Glutamatergic neuron (in vitro differentiated cells): ENCODE measurements around the gene UNCX. TPM values are rescaled to one million over a fixed set of nuclear protein-coding genes. Genes with fewer than 3 reads are reported as not detected.

Experiments
- DNase-seq: peaks from one replicate; pipeline ENCODE4 v3.0.0; 2022
- H3K27ac Mint-ChIP-seq: one replicate; pipeline ENCODE4 v1.8.0; 2020; ENCODE audit warnings: mild to moderate bottlenecking, mixed read lengths, inconsistent platforms; ENCODE audit not compliant: unreplicated experiment
- H3K27me3 Mint-ChIP-seq: one replicate; pipeline ENCODE4 v1.8.0; 2020; ENCODE audit warnings: mild to moderate bottlenecking, moderate library complexity, mixed read lengths, inconsistent platforms; ENCODE audit not compliant: unreplicated experiment
- H3K36me3 Mint-ChIP-seq: one replicate; pipeline ENCODE4 v1.8.0; 2020; ENCODE audit warnings: mild to moderate bottlenecking, mixed read lengths, inconsistent platforms; ENCODE audit not compliant: unreplicated experiment
- H3K4me1 Mint-ChIP-seq: one replicate; pipeline ENCODE4 v1.8.0; 2020; ENCODE audit warnings: mild to moderate bottlenecking, low read depth, mixed read lengths, inconsistent platforms; ENCODE audit not compliant: unreplicated experiment
- H3K4me3 Mint-ChIP-seq: one replicate; pipeline ENCODE4 v1.8.0; 2020; ENCODE audit warnings: mild to moderate bottlenecking, mixed read lengths, inconsistent platforms; ENCODE audit not compliant: unreplicated experiment
- H3K9me3 Mint-ChIP-seq: one replicate; pipeline ENCODE4 v1.8.0; 2020; ENCODE audit warnings: mild to moderate bottlenecking, moderate library complexity, mixed read lengths, inconsistent platforms; ENCODE audit not compliant: unreplicated experiment
- total RNA-seq: library from RNA; stranded (reverse); fragmentation: NEBNext Ultra II Directional; extraction: Animal tissue kit (Norgen Biotek cat#: 25700); gene quantifications from one replicate; pipeline ENCODE4 v1.2.1, GENCODE V29; 2021; ENCODE audit not compliant: unreplicated experiment
- TF ChIP-seq, protein P1 (sequence below): fragments of 200-600 bp; sonication (generic); IDR thresholded peaks from one replicate; pipeline ENCODE4 v1.5.0; 2021; ENCODE audit not compliant: partially characterized antibody, unreplicated experiment

UNCX gene
- total RNA-seq, 1 donor from 2014 or later, result 106 TPM

DNA sequence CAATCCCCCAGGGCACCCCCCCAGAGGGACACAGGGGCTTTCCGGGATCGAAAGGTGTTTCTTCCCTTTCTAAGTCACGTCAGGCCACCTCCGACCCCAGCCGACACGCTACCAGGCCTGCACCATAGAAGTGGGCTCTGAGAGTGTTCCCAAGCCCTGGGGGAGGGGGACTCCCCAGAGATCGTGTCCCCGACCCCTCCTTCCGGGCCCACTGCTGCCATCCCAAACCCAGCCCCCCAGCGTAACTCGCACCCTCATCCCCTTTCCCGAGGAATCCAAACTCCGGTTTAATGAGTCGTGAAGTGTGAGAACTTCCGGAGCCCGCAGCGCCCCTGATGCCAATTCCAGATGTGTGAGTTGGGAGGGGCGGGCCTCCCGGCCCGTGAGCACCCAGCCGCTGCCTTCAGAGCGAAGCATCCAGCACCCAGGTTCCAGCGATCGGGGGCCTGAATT lies 11.3 kb downstream of the UNCX start:
- H3K27me3 Mint-ChIP-seq, result peaks cover 22% of the 10 kb centered on the region
- H3K4me1 Mint-ChIP-seq, result peaks cover 44% of the 10 kb centered on the region
- no peak overlapping the region for H3K4me3 Mint-ChIP-seq
- H3K27ac Mint-ChIP-seq, result no peak overlapping the region
- H3K36me3 Mint-ChIP-seq, result no peaks in the 10 kb centered on the region
- TF ChIP-seq, protein P1, sequence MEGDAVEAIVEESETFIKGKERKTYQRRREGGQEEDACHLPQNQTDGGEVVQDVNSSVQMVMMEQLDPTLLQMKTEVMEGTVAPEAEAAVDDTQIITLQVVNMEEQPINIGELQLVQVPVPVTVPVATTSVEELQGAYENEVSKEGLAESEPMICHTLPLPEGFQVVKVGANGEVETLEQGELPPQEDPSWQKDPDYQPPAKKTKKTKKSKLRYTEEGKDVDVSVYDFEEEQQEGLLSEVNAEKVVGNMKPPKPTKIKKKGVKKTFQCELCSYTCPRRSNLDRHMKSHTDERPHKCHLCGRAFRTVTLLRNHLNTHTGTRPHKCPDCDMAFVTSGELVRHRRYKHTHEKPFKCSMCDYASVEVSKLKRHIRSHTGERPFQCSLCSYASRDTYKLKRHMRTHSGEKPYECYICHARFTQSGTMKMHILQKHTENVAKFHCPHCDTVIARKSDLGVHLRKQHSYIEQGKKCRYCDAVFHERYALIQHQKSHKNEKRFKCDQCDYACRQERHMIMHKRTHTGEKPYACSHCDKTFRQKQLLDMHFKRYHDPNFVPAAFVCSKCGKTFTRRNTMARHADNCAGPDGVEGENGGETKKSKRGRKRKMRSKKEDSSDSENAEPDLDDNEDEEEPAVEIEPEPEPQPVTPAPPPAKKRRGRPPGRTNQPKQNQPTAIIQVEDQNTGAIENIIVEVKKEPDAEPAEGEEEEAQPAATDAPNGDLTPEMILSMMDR, result no peak
- H3K9me3 Mint-ChIP-seq, result peaks cover 7% of the 10 kb centered on the region
- DNase-seq, result no peak

DNA sequence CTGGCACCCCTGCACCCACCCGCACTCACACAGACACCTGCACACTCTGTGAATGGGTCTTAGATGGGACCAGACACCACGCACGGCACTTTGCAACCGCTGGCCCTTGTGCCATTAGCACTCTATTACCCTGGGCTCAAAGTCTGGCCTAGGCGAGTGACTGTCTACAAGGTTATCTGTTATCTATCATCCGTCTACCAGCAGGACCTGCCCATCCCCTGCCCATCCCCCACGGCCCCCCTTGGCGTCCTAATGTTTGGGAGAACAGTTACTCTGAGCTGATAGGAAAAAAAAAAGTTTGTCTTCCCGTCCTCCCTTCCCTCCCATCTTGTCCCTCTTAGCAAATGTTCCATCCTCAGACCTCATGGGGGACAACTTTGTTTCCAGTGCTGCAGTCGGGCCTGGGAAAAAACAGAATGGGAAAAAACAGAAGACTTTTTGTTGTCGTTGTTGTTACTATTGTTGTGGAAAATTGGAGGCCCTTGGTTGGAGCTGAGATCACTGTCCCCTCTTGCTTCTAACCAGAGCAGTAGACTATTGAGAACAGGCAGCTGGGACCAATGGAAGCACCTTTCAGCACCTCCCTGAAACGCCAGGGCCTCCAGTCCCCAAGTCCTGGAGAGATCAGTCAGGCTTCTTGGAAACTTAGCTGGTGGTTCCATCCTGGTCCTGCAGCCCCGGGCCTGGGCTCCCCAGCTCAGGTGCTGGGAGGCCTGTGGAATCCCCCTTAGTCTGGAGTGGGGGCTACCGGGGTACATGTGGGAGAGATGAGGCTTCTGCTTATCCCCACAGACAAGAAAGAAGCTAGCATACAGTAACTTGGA lies 12.2 kb downstream of the UNCX start:
- DNase-seq, result no peak
- Mint-ChIP-seq H3K4me1 (peaks cover 40% of the 10 kb centered on the region), H3K27me3 (peaks cover 15% of the 10 kb centered on the region), H3K4me3 (peak overlapping the region; percentile 22), H3K9me3 (peaks cover 2% of the 10 kb centered on the region), H3K36me3 (no peaks in the 10 kb centered on the region), H3K27ac (peak overlapping the region; percentile 59)
- TF ChIP-seq, protein P1, result no peak

DNA sequence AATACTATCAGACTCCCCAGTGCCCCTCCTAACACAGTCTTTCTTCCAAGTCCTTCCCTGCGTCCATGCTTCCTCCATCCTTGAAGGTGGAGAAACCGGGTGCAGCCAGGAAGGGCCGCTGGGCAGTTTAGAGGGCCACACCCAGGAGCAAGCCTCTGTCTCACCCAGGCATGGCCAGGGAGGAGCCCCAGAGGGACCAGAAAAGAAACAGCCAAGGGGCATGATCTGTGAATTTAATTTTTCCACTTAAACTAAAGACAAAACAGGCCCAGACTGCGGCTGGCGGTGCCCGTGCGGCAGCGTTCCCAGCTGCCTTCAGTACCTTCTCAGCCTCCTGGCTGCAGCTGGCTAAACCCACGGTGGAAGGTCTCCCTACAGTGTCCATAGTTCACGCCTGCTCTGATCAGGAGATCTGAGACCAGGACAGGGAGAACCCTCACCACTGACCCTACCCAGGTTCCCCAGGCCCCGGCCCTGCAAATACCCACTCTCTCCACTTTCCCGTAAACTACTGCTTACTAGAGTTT lies 12.9 kb downstream of the UNCX start:
- Mint-ChIP-seq H3K27me3 (peaks cover 16% of the 10 kb centered on the region), H3K4me1 (peaks cover 39% of the 10 kb centered on the region), H3K9me3 (peaks cover 6% of the 10 kb centered on the region), H3K36me3 (no peaks in the 10 kb centered on the region), H3K27ac (peak overlapping the region; percentile 59), H3K4me3 (peak overlapping the region; percentile 67)
- DNase-seq, result no peak
- TF ChIP-seq, protein P1, result no peak

DNA sequence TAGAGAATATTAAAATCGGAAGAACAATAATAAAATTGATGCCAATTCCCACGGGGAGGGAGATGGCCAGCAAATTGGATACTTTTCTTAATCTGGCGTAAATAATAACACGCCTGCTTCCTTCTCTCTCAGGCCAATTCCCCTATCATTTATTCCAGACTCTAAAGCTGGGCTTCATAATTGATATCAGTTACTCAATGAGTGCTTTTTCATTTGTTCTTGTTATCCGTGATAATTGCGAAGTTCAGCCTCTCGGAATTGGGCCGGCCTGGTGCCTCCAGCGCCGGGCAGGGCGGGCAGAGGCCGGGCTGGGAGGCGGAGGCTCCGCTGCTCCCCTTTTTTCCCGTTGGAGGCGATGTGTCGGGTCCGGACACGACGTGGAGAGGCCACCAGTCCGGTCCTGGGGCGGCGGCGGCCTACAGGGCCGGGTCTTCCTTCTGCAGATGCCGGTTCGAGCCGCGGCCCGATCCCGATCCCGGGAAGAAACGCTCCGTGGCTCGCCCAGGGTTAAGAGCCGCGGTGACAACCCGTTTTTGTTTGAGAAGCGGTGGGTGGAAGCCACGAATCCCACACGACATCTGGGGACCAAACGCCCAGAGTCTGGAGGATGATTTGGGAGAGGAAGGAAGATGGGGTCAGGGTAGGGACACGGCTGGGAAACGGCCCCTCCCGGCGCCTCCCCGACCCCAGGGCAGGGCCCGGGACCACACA lies 13.6 kb downstream of the UNCX start:
- no peak for DNase-seq
- peaks cover 7% of the 10 kb centered on the region for H3K9me3 Mint-ChIP-seq
- TF ChIP-seq, protein P1, result no peak
- H3K4me3 Mint-ChIP-seq, result peak overlapping the region; percentile 86
- no peaks in the 10 kb centered on the region for H3K36me3 Mint-ChIP-seq
- H3K27ac Mint-ChIP-seq, result peak overlapping the region; percentile 75
- H3K27me3 Mint-ChIP-seq, result peaks cover 16% of the 10 kb centered on the region
- peaks cover 40% of the 10 kb centered on the region for H3K4me1 Mint-ChIP-seq
